Measurements from ENCODE around the gene FBN1.

The FBN1 gene

GRCh38 chr15:48515500-48515899 is 130.0 kb downstream of the FBN1 start:
- DNase-seq (ENCODE audit: low read depth, low spot score): no peak

DNA sequence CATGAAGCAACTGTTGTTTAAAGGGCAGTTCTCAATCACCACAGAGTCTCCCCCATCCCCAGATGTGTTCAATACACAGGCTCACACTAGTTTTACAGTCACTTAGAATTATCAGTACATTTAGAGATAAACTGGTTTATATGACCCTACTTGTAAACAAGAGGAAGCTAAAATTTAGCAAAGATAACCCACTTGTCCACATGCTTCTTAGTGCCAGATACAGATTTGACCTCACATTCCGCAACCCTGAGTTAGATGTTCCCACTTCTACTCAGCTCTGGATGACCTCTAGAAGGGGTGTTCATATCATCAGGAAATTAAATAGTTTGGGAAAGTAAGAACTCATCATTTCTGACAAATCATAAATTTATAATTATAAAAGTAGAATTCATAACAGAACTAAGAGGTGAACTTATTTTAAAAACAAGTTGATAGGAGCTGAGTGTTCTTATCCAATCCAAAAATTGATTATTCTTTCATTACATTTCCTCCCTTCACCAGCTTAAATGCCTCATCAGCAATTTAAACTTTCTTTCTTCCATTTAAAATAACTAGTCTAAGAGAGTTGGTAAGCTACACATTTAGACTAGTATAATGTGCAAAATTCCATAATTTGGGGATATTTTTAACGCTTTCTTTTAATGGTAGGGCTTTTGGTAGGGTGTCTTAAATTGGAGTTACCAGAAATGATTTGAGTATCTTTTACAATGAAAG is 131.2 kb downstream of the FBN1 start:
- DNase-seq (ENCODE audit: low read depth, low spot score): no peak

- peak; percentile 45 for DNase-seq (ENCODE audit: low read depth, low spot score)
These were observed 134.5 kb downstream of the FBN1 start for GRCh38 chr15:48510976-48511375.

DNA sequence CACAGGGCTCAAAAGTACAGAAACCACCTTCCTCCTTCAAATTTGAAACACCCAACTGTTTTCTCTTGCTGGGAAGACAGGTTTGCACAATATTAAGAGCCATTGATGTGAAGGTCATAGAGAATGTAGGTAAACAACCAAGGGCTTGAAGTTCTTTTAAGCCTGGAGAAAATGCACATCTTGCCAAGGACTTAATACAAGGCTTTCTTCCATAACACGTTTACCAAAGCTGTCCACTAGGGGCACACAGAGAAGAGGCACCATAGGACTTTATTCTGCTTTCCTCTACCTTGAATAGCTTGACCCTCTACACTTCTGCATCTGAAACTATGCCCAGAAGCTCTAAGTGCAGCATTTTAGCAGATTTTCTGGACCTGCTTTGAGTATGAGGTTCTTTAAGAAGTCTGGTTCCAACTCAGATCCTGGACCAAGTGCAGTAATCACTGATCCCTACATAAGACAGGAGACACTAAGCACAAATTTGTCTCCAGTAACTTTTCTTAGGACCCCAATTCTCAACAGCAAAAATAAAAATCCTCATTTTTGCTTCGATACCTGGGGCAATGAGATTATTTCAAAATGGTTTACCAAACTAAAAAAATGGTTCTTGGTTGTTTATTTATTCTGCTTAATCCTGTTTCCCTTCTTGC is 138.0 kb downstream of the FBN1 start:
- DNase-seq (ENCODE audit: low read depth, low spot score): peak; percentile 60

- DNase-seq (ENCODE audit: low read depth, low spot score): no peak
These were observed 140.4 kb downstream of the FBN1 start for GRCh38 chr15:48505067-48505466.

- DNase-seq (ENCODE audit: low read depth, low spot score): no peak
These were observed 144.3 kb downstream of the FBN1 start for GRCh38 chr15:48501208-48501607.

DNA sequence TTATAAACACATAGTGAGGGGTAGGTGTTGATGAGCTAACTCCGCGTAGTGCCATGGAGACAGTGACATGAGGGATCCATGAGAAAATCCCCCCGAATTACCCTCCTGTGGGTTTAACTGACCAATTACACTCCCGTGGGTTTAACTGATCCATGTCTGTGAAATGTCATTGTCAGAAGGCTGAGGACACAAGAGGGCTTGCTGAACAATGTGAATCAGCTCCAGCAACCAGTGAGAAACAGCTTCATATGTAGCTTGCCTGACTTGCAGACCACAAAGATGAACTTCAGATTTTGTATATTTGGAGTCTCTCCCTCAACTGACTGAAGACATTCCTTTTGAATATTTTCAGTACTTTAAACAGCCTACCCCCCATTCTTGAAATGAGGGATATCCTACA is 144.9 kb downstream of the FBN1 start:
- no peak for DNase-seq (ENCODE audit: low read depth, low spot score)

DNA sequence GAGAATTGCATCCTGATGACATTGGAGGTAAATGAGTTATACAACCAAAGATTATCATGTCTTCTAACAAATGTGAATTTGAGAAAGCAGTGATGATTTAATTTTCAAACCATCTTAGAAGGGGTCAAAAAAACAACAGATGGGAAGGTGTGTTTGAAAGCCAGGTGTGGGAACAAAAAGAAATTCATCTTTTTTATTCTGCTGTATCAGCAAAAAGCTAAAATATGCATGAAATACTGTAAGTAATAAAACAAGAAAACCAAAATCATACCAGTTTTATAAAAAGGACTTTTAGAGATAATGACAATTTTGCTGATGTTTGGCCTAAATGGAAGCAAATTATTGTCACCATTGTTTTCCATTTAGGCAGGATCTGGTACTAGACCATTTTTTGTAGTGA is 145.5 kb downstream of the FBN1 start:
- DNase-seq (ENCODE audit: low read depth, low spot score): no peak

GRCh38 chr15:48498828-48499227 is 146.7 kb downstream of the FBN1 start:
- no peak for DNase-seq (ENCODE audit: low read depth, low spot score)

DNA sequence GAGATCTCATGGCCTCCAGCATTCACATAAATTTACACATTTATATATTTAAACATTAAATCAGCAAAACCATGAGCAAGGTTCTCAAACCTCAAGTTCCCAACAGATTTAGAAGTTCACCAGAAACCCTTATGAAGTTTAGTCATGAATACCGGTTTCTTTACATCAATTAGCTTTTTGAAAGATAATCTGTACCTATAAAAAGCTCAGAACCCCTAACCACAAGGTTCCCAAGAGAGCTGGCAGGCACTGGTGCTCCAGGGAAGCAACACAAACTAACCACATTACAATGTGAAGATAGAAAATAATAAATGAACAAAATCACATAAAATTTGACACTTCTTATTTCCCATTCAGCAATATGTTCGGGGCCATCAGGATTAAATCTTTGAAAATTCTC is 150.9 kb downstream of the FBN1 start:
- peak; percentile 28 for DNase-seq (ENCODE audit: low read depth, low spot score)

GRCh38 chr15:48493763-48494225 is 151.7 kb downstream of the FBN1 start:
- no peak for DNase-seq (ENCODE audit: low read depth, low spot score)

- peak; percentile 81 for DNase-seq (ENCODE audit: low read depth, low spot score)
These were observed 152.3 kb downstream of the FBN1 start for GRCh38 chr15:48493084-48493762.

DNA sequence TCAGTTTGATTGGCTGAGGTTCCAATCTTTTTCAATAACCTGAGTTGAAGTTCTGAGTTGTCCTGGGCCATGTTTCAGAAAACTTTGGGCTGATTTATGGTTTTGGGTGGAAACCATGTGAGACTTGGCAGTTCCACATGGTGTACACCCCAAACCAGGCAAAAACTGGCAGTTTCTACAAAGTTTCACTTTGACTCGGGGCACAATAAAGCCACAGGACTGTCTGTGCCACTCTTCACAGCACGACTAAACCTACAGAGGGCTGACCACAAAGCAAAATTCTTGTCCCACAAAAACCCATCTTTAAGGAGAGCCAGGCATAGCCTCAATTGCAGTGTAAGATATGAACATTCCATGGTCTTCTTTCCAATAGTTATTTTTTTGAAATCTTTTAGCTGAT is 159.3 kb downstream of the FBN1 start:
- no peak for DNase-seq (ENCODE audit: low read depth, low spot score)

DNA sequence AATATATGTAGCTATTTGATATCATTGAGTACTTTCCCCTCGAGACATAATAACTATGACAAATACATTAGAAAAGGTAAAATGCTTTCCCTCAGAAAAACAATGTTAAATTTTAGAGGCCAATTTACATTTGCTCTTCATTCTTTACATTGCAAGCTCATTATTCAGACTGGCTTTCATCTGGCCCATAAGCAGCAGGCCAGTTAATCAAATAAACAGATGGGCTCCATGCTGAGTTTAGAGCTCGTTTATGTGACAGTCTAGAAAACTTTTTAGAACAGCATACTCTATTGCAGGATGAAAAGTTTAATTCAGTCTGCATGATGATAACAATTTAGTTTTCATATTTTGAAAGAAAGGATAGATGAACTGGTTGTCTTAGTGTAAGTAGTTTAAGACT is 163.7 kb downstream of the FBN1 start:
- no peak for DNase-seq (ENCODE audit: low read depth, low spot score)

GRCh38 chr15:48479751-48480150 is 165.8 kb downstream of the FBN1 start:
- DNase-seq (ENCODE audit: low read depth, low spot score): no peak

GRCh38 chr15:48478581-48478980 is 166.9 kb downstream of the FBN1 start:
- no peak for DNase-seq (ENCODE audit: low read depth, low spot score)

DNA sequence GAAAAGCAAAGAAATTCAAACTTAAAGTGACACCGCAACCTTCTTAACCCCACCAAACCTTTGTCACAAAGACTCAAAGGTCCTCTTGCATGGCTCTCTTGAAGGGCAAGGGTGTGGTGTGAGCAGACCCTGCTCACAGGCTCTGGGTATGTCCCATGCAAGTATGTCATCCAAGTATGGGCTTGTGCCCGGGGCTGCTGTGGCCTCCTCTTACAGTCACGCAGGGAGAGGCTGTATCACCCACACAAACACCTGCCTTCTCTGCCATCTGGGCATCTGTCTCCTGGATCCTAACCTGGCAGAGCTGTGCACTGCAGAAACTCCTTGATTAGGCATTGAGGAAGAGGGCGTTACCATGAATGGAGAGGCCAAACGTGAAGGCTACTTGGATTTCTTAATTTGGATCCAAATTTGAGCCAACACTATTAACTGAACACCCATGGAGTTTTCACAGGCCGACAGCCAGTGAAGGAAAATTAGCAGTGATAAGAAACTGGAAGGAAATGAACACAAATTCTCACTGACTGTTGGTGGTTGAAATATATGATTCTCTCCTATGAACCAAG is 167.6 kb downstream of the FBN1 start:
- no peak for DNase-seq (ENCODE audit: low read depth, low spot score)

- no peak for DNase-seq (ENCODE audit: low read depth, low spot score)
These were observed 169.7 kb downstream of the FBN1 start for GRCh38 chr15:48475600-48476395.

GRCh38 chr15:48473667-48474066 is 171.8 kb downstream of the FBN1 start:
- no peak for DNase-seq (ENCODE audit: low read depth, low spot score)

- DNase-seq (ENCODE audit: low read depth, low spot score): no peak
These were observed 172.8 kb downstream of the FBN1 start for GRCh38 chr15:48472756-48473155.

DNA sequence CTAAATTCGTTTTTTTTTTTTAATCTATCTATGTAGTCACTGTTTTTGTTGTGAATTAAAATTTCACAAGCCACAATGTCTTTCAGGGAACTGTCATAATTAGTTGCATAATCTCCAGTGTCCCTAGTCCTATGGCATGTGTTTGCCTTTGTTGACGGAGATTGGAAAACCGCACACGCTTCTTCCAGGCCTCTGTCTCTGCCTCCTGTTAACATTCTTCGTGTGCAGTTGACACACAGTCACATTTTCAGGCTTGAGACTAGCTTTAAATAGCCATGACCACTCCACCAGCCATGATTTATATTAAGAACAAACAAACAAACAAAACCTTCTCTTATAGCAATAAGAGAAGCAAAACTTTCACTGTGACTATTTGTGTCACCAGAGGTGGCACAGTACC is 174.4 kb downstream of the FBN1 start:
- no peak for DNase-seq (ENCODE audit: low read depth, low spot score)

DNA sequence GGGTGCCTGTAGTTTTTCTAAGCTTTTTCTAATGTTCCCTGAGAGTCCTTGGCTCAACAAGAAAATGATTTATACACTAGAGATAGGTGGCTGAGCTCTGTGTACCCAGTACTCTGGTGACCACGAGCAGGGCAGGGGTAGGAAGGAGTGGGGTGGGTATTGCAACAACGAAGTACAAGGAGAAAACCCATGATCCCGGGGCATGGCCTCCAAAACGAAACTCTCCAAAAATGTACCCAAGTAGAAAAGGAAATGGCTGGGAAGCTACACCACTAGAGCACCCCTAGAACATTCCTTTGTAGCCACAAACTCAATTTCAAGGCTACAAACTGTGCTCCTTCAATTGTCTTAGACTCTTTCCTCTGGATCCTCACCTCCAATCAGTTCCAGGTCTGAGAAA is 175.4 kb downstream of the FBN1 start:
- peak; percentile 23 for DNase-seq (ENCODE audit: low read depth, low spot score)
